Activated B cell treated with CpG ODN at 0.5 μM for 24 hours (primary cell): ENCODE results near the gene OSTF1. TPM values are rescaled to one million over a fixed set of nuclear protein-coding genes. Genes with fewer than 3 reads are reported as not detected.

ENCODE experiments used
- ATAC-seq: fragments of 200-7000 bp; cut with Tn5 transposase; one replicate; pipeline ENCODE4 v1.10.0; 2021; ENCODE audit warnings: low read depth, mild to moderate bottlenecking, moderate library complexity
- CTCF ChIA-PET: fragments of 350-600 bp; sonication (Branson Sonifier 250); formaldehyde crosslinking; loops from one replicate; lab custom pipeline; 2021; ENCODE audit warnings: antibody characterized with exemption; lab: Charles Lee
- POLR2A ChIA-PET: fragments of 350-600 bp; sonication (Branson Sonifier 250); formaldehyde crosslinking; loops from one replicate; lab custom pipeline; 2021; ENCODE audit warnings: antibody characterized with exemption; lab: Charles Lee
- DNase-seq: peaks from one replicate; pipeline ENCODE4 v3.0.0; 2022
- H3K27ac Mint-ChIP-seq: one replicate; pipeline ENCODE4 v1.8.0; 2020; ENCODE audit warnings: mixed read lengths
- H3K27me3 Mint-ChIP-seq: one replicate; pipeline ENCODE4 v1.8.0; 2021; ENCODE audit warnings: mixed read lengths
- H3K36me3 Mint-ChIP-seq: one replicate; pipeline ENCODE4 v1.8.0; 2021; ENCODE audit warnings: low read depth, mixed read lengths
- H3K4me1 Mint-ChIP-seq: one replicate; pipeline ENCODE4 v1.8.0; 2021; ENCODE audit warnings: mixed read lengths
- H3K4me3 Mint-ChIP-seq: one replicate; pipeline ENCODE4 v1.8.0; 2020; ENCODE audit warnings: mild to moderate bottlenecking, mixed read lengths
- H3K9me3 Mint-ChIP-seq: one replicate; pipeline ENCODE4 v1.8.0; 2020; ENCODE audit warnings: mixed read lengths
- intact Hi-C: fragments of 100-400 bp; cut with micrococcal nuclease; formaldehyde crosslinking; loops from one replicate; pipeline ENCODE4 v1.15.1; 2024
- total RNA-seq: library from RNA; stranded (reverse); gene quantifications from 2 replicates; pipeline ENCODE4 v1.2.3, GENCODE V29; 2022
- TF ChIP-seq, protein P1 (sequence below): fragments of 200-600 bp; IDR thresholded peaks from one replicate; pipeline ENCODE4 v1.8.0; 2022; ENCODE audit warnings: antibody characterized with exemption, mild to moderate bottlenecking

OSTF1 gene
- total RNA-seq, 1 donor from 2014 or later = 59.7 TPM

DNA sequence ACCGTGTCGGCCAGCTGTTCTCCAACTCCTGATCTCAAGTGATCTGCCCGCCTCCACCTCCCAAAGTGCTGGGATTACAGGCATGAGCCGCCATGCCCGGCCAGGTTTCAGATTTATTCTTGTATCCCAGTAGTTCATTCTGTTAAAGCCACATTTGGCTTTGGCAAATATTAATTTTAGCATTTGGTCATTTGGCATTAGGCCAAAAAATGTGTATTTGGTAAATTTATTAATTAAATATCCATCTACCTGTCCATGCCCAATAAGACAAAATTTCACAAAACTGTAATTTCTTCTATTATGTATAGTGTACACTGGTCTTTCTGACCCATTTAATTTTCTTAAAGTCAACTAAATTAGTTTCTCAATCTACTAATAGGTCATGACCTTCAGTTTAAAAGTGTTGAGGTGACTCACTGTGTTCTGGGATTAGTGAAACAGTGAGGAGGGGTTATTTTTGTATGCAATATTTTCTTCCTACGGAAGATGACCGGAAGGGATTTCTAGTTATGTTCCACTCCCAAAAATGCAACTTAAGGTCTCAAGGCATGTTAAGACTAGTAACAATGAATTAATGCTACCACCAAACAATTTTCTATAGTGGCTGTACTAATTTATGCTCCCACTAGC lies 21.0 kb downstream of the OSTF1 start:
- Mint-ChIP-seq H3K4me3 (no peak overlapping the region), H3K9me3 (no peaks in the 10 kb centered on the region), H3K4me1 (peaks cover 63% of the 10 kb centered on the region), H3K27ac (no peak overlapping the region), H3K36me3 (peaks cover 24% of the 10 kb centered on the region), H3K27me3 (no peaks in the 10 kb centered on the region)
- TF ChIP-seq, protein P1, sequence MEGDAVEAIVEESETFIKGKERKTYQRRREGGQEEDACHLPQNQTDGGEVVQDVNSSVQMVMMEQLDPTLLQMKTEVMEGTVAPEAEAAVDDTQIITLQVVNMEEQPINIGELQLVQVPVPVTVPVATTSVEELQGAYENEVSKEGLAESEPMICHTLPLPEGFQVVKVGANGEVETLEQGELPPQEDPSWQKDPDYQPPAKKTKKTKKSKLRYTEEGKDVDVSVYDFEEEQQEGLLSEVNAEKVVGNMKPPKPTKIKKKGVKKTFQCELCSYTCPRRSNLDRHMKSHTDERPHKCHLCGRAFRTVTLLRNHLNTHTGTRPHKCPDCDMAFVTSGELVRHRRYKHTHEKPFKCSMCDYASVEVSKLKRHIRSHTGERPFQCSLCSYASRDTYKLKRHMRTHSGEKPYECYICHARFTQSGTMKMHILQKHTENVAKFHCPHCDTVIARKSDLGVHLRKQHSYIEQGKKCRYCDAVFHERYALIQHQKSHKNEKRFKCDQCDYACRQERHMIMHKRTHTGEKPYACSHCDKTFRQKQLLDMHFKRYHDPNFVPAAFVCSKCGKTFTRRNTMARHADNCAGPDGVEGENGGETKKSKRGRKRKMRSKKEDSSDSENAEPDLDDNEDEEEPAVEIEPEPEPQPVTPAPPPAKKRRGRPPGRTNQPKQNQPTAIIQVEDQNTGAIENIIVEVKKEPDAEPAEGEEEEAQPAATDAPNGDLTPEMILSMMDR = no peak
- CTCF ChIA-PET = no interaction called here
- POLR2A ChIA-PET = no interaction called here
- ATAC-seq = no peak
- intact Hi-C loops = no loop called here
- no peak for DNase-seq

DNA sequence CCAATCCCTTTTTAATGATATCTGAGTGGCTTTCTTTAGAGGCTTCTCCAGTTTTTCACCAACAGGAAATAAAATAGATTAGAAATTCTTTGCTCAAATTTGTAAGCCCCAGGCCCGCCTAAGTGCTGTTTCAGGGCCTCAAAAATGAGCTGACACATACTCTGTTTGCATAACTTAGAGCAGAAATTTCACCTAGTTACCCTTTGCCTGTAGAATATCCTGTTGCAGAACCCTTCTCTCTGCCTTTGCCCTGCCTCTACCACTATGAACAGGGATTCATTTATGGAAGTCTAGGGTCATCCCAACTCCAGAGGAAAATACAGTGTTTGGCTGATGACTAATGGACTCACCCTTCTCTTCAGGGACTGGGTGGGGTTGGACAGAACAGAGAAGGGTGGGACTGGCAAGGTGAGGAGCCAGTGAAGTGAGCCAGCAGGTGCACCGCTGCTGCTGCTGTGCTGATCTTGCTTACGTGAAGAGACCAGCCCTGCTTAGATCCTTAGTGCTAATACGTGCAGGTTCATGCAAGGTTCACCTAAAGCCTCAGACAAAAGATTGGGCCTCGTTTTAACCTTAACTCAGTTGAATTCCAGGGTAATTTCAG lies 22.8 kb downstream of the OSTF1 start:
- H3K4me1 Mint-ChIP-seq = peaks cover 52% of the 10 kb centered on the region
- H3K27ac Mint-ChIP-seq = peak overlapping the region; percentile 31
- POLR2A ChIA-PET = interaction anchor here (0.7 kb wide), 1 partner anchor 23 kb away, joined by 7 read pairs; the partner anchor contains the start of gene OSTF1
- CTCF ChIA-PET = no interaction called here
- DNase-seq (no peak), ATAC-seq (no peak)
- TF ChIP-seq, protein P1 = no peak
- intact Hi-C loops = loop anchor here (2.0 to 5.0 kb wide), 2 partner anchors 14 to 36 kb away; no protein-coding TSS in a partner anchor
- H3K9me3 Mint-ChIP-seq = no peaks in the 10 kb centered on the region
- H3K27me3 Mint-ChIP-seq = no peaks in the 10 kb centered on the region
- no peak overlapping the region for H3K4me3 Mint-ChIP-seq
- peaks cover 14% of the 10 kb centered on the region for H3K36me3 Mint-ChIP-seq

DNA sequence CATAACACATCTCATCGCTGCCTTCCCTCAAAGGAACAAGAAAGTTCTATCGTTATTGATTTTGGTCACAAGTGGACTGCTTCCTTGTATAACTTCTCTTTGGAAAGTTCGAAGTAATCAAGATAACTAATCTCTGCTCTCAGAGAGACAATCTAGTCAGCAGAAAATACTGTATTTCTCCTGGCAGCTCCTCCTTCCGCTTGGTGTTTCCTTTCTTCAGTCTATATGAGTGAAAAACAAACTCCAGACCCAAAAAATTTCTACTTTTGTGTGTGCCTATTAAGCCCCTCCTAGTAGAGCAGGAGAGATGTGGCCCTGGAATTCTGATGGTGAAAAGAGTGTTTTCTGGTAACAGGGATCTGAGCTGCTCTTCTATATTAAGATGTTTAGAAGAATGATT lies 24.5 kb downstream of the OSTF1 start:
- ChIA-PET CTCF (no interaction called here), POLR2A (no interaction called here)
- no peak overlapping the region for H3K4me3 Mint-ChIP-seq
- H3K9me3 Mint-ChIP-seq = no peaks in the 10 kb centered on the region
- intact Hi-C loops = loop anchor here (5.0 kb wide), 1 partner anchor 35 kb away; no protein-coding TSS in a partner anchor
- H3K27ac Mint-ChIP-seq = peak overlapping the region; percentile 20
- peaks cover 15% of the 10 kb centered on the region for H3K36me3 Mint-ChIP-seq
- peaks cover 59% of the 10 kb centered on the region for H3K4me1 Mint-ChIP-seq
- TF ChIP-seq, protein P1 = no peak
- ATAC-seq = no peak
- no peak for DNase-seq
- no peaks in the 10 kb centered on the region for H3K27me3 Mint-ChIP-seq

DNA sequence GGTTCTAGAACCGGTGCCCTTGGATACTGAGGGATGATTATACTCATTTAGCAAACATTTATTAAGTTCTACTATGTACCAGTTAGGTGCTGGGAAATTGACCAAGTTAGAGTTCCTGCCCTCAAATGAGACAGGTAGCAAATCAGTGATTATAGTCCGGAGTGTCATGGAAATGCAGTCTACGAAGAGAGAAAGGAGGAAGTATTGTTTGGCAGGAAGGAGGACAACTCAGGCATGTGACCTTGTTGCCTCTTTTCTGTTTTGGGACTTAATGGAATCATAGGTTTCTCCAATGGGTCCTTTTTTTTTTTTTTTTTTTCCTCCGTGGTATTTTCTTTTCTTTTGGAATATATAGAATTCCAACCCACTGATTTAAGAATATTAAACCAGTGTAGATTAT lies 28.0 kb downstream of the OSTF1 start:
- ChIA-PET POLR2A (no interaction called here), CTCF (no interaction called here)
- Mint-ChIP-seq H3K9me3 (no peaks in the 10 kb centered on the region), H3K4me1 (peaks cover 44% of the 10 kb centered on the region), H3K27ac (no peak overlapping the region), H3K36me3 (peaks cover 41% of the 10 kb centered on the region), H3K27me3 (no peaks in the 10 kb centered on the region), H3K4me3 (no peak overlapping the region)
- no peak for ATAC-seq
- DNase-seq = no peak
- intact Hi-C loops = no loop called here
- TF ChIP-seq, protein P1 = no peak

DNA sequence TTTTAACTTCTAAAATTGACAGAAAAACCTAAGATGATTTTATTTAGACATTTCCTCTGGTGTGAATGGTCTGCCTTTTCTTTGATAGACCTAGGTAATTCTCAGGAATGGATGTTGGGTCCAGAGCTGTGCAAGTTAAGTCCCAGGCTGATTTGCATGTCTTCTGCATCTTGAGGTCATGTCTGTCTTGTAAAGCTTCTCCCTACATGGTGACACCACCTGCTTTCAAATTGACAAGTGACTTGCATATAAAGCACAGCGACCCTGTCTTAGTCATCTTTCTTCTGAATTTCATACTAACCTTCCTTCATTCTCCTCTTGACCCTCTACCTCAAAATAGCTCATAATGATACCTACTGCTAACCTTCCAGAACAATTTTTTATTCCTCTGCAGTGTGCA lies 29.2 kb downstream of the OSTF1 start:
- Mint-ChIP-seq H3K4me3 (no peak overlapping the region), H3K4me1 (peaks cover 37% of the 10 kb centered on the region), H3K27ac (no peak overlapping the region), H3K27me3 (no peaks in the 10 kb centered on the region), H3K36me3 (peaks cover 49% of the 10 kb centered on the region), H3K9me3 (no peaks in the 10 kb centered on the region)
- DNase-seq (no peak), ATAC-seq (no peak)
- ChIA-PET CTCF (no interaction called here), POLR2A (no interaction called here)
- intact Hi-C loops = no loop called here
- TF ChIP-seq, protein P1 = no peak
